Bronchial epithelial cell (primary cell): ENCODE data around the gene SEMA4B. TPM values are rescaled to one million over a fixed set of nuclear protein-coding genes. Genes with fewer than 3 reads are reported as not detected.
"Not testable (repeated sequence)": the region's sequence is repeated elsewhere in the genome, so short reads cannot be mapped to it uniquely, and the experiment has no call there.

Source experiments
- DNase-seq: peaks from one replicate; pipeline ENCODE4 v3.0.0-alpha.2; 2010; ENCODE audit warnings: low read depth
- FAIRE-seq: peaks from 2 replicates; lab custom pipeline; 2011; peaks lifted over from hg19 to GRCh38; lab: Jason Lieb, UNC
- H3K27me3 ChIP-seq: 2 replicates; pipeline ENCODE4 v1.5.1; 2011; ENCODE audit warnings: low read length; ENCODE audit not compliant: control insufficient read depth, insufficient read depth
- H3K36me3 ChIP-seq: 2 replicates; pipeline ENCODE4 v1.5.1; 2011; ENCODE audit warnings: low read length; ENCODE audit not compliant: control insufficient read depth, insufficient read depth
- H3K4me3 ChIP-seq: 2 replicates; pipeline ENCODE4 v1.5.1; 2011; ENCODE audit warnings: mild to moderate bottlenecking, low read depth, low read length, control low read depth
- total RNA-seq: library from RNA; depleted of rRNA; stranded (reverse); fragments of >200 nt; gene quantifications from 2 replicates; pipeline ENCODE4 v1.2.1, GENCODE V29; 2014
- TF ChIP-seq, protein P1 (sequence below): IDR thresholded peaks from 2 replicates; pipeline ENCODE4 v1.5.1; 2011; ENCODE audit warnings: mild to moderate bottlenecking, moderate library complexity, low read length, control low read depth, inconsistent platforms; ENCODE audit not compliant: insufficient read depth, severe bottlenecking

SEMA4B gene
- total RNA-seq, 1 donor from 2014 or later, result 90.6 TPM

- no peak for FAIRE-seq
- Histone ChIP-seq H3K36me3 (peaks cover 13% of the 10 kb centered on the region), H3K27me3 (no peaks in the 10 kb centered on the region), H3K4me3 (no peak overlapping the region)
- DNase-seq, result no peak
- TF ChIP-seq, protein P1, sequence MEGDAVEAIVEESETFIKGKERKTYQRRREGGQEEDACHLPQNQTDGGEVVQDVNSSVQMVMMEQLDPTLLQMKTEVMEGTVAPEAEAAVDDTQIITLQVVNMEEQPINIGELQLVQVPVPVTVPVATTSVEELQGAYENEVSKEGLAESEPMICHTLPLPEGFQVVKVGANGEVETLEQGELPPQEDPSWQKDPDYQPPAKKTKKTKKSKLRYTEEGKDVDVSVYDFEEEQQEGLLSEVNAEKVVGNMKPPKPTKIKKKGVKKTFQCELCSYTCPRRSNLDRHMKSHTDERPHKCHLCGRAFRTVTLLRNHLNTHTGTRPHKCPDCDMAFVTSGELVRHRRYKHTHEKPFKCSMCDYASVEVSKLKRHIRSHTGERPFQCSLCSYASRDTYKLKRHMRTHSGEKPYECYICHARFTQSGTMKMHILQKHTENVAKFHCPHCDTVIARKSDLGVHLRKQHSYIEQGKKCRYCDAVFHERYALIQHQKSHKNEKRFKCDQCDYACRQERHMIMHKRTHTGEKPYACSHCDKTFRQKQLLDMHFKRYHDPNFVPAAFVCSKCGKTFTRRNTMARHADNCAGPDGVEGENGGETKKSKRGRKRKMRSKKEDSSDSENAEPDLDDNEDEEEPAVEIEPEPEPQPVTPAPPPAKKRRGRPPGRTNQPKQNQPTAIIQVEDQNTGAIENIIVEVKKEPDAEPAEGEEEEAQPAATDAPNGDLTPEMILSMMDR, result no peak
These were observed 70.5 kb downstream of the SEMA4B start for GRCh38 chr15:90271459-90272166.

DNA sequence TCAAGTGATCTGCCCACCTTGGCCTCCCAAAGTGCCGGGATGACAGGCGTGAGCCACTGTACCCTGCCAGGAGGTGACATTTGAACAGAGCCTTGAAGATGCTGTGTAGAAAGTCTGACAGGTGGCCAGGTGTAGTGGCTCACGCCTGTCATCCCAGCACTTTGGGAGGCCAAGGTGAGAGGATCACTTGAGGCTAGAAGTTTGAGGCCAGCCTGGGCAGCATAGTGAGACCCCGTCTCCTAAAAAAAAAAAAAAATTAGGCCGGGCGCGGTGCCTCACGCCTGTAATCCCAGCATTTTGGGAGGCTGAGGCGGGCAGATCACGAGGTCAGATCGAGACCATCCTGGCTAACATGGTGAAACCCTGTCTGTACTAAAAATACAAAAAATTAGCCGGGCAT, 77.3 kb downstream of the SEMA4B start:
- not testable (repeated sequence) for FAIRE-seq, H3K27me3 ChIP-seq, H3K4me3 ChIP-seq, DNase-seq, H3K36me3 ChIP-seq

Other genes with a start within 250 kb of the SEMA4B start
- gene ZNF710, start 200.0 kb upstream of the SEMA4B start, total RNA-seq, result 7.6 and 11.9 TPM in 2 replicates
- gene IDH2, start 98.9 kb upstream of the SEMA4B start, total RNA-seq, result 29.5 and 59.0 TPM in 2 replicates
- 41.1 and 50.2 TPM in 2 replicates for gene CIB1, start 32.6 kb downstream of the SEMA4B start, total RNA-seq
- 2.0 and 2.9 TPM in 2 replicates for gene GDPGP1, start 32.9 kb downstream of the SEMA4B start, total RNA-seq
- gene TTLL13, start 48.2 kb downstream of the SEMA4B start, total RNA-seq, result under 0.01 TPM in 2 replicates
- gene NGRN, start 64.3 kb downstream of the SEMA4B start, total RNA-seq, result 99.1 and 114 TPM in 2 replicates
- 3.3 and 4.2 TPM in 2 replicates for gene ZNF774, start 151.0 kb downstream of the SEMA4B start, total RNA-seq
- 163 and 276 TPM in 2 replicates for gene IQGAP1, start 186.9 kb downstream of the SEMA4B start, total RNA-seq